ENCODE measurements around the gene MBNL2. TPM values are rescaled to one million over a fixed set of nuclear protein-coding genes. Genes with fewer than 3 reads are reported as not detected.
A peak's percentile ranks its signal among the peaks of the same experiment; 100 is the strongest.

Gene MBNL2
- total and polyA plus RNA-seq, 2 of the 13 experiments (the other 11 are each of a cell fraction or from before 2014, with no cell fraction given) = 30.8 to 59.0 TPM

GRCh38 chr13:97220151-97220900 lies 1.8 kb upstream of the MBNL2 start (continued):
- peak; percentile 98 for TF ChIP-seq HMGXB3 (CRISPR knock-in tag; IDR thresholded peaks at IDR 0.05; ENCODE audit: borderline replicate concordance)
- TF ChIP-seq CTCF (CRISPR knock-in tag; IDR thresholded peaks at IDR 0.05) = no peak
- TF ChIP-seq FOSL2 (CRISPR knock-in tag; IDR thresholded peaks at IDR 0.05) = no peak
- no peak for TF ChIP-seq HBP1 (CRISPR knock-in tag; IDR thresholded peaks at IDR 0.05; ENCODE audit: low read depth)
- TF ChIP-seq TCF12 (IDR thresholded peaks at IDR 0.05) = no peak
- TF ChIP-seq TCF12 (CRISPR knock-in tag; IDR thresholded peaks at IDR 0.05) = no peak
- no peak for TF ChIP-seq AKAP8 (CRISPR knock-in tag; IDR thresholded peaks at IDR 0.05)
- TF ChIP-seq SAP130 (CRISPR knock-in tag; IDR thresholded peaks at IDR 0.05; ENCODE audit: low read depth) = peak; percentile 54; the same call in 1 of the 2 replicates
- TF ChIP-seq FOXA3 (CRISPR knock-in tag; IDR thresholded peaks at IDR 0.05) = peak; percentile 4; the same call in 1 of the 2 replicates
- TF ChIP-seq ZXDC (CRISPR knock-in tag; IDR thresholded peaks at IDR 0.05) = no peak
- no peak for TF ChIP-seq SOX13 (IDR thresholded peaks at IDR 0.05)
- 0 out of 4 replicates have a peak, but pooled peaks of 1 of the 2 experiments have one; percentile 7 for TF ChIP-seq SOX13 (CRISPR knock-in tag; conservative IDR thresholded peaks at IDR 0.05 in 1 of 2, IDR thresholded peaks at IDR 0.05 in 1 of 2)
- TF ChIP-seq, protein P1, sequence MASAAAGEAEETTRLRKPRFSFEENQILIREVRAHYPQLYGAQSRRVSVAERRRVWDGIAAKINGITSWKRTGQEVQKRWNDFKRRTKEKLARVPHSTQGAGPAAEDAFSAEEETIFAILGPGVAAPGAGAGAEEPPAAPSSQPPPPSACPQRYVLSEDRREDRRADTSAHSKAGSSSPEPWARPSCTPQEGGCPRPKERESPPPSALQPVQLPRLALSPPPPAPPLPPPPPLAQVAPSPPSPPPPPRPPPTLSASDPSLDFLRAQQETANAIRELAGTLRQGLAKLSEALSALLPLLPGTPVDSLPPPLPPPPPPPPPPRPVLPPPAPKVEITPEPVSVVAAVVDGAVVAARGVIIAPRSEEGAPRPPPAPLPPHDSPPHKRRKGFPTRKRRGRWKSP (CRISPR knock-in tag; IDR thresholded peaks at IDR 0.05) = no peak
- no peak for TF ChIP-seq ZNF572 (CRISPR knock-in tag; IDR thresholded peaks at IDR 0.05)
